Type B pancreatic cell (in vitro differentiated cells): ENCODE results near the gene BAD. TPM values are rescaled to one million over a fixed set of nuclear protein-coding genes. Genes with fewer than 3 reads are reported as not detected.

Experiments
- DNase-seq: peaks from one replicate; pipeline ENCODE4 v3.0.0; 2021; ENCODE audit warnings: mixed read lengths; ENCODE audit not compliant: unreplicated experiment; ENCODE audit errors: extremely low spot score
- H3K27ac Mint-ChIP-seq: 2 replicates; pipeline ENCODE4 v1.8.0; 2021; ENCODE audit warnings: mild to moderate bottlenecking, mixed read lengths
- H3K27me3 Mint-ChIP-seq: 2 replicates; pipeline ENCODE4 v1.8.0; 2021; ENCODE audit warnings: mixed read lengths
- H3K36me3 Mint-ChIP-seq: 2 replicates; pipeline ENCODE4 v1.8.0; 2021; ENCODE audit warnings: mixed read lengths
- H3K4me1 Mint-ChIP-seq: one replicate; pipeline ENCODE4 v1.8.0; 2021; ENCODE audit warnings: mixed read lengths; ENCODE audit not compliant: unreplicated experiment
- H3K4me3 Mint-ChIP-seq: 2 replicates; pipeline ENCODE4 v1.8.0; 2021; ENCODE audit warnings: mild to moderate bottlenecking, mixed read lengths
- H3K9me3 Mint-ChIP-seq: 2 replicates; pipeline ENCODE4 v1.8.0; 2021; ENCODE audit warnings: mixed read lengths
- total RNA-seq: library from RNA; stranded (reverse); gene quantifications from 2 replicates; pipeline ENCODE4 v1.2.1, GENCODE V29; 2021; ENCODE audit warnings: low replicate concordance
- TF ChIP-seq, protein P1 (sequence below): fragments of 200-600 bp; sonication (generic); conservative IDR thresholded peaks from 2 replicates; pipeline ENCODE4 v1.5.0; 2021; ENCODE audit warnings: antibody characterized with exemption, mild to moderate bottlenecking

Gene BAD
- total RNA-seq, 1 donor from 2014 or later, result 48.7 TPM

DNA sequence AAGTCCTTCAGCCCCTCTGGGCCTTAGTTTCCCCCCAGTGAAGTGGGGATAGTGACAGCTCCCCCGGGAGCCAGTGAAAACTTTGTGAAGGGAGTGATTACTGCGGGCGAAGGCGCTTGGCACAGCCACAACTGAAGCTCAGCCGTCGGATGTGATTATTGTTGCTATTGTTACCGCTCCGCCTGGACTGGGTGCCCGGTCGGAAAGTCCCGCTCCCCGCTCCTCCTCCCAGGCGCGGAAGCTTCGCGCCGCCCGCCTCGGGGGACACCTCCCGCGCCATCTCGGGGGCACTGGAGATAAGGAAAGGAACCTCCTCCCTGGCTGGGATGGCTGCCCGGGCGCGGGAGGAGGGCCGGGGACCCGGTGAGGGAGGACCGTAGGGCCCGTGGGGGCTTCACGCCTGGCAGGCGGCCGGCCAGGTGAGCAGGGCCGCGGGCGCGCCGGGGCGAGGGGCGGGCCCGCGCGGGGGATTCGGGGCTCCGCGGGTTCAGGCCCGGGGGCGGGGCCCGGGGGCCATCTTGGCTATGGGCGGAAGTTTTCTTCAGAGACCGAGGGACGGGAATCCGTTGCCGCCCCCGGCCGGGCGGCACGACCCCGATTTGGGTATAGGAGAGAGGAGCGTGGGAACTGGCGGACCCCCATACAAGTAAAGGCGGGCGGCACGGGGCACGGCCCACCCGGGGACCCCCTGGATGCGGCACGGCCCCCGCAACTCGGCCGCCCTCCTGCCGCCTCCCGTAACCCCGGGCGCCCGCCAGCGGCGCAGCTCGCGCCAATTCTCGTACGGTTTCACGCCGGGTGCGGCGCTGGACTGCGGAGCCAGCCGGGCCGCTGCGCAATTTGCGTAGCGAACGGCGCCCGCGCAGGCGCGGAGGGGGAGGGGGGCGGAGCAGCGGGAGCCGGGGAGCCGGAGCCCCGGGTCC is 758 bp upstream of the BAD start, which contains the start of gene GPR137:
GPR137 (plus strand) TSS at position 887 of the 923 bp plus-strand sequence. CDS start 677 bp downstream, outside the sequence.
- Mint-ChIP-seq H3K36me3 (peaks cover 12% of the 10 kb centered on the region), H3K27ac (peak within 1 kb of the TSS; percentile 88), H3K27me3 (peaks cover 14% of the 10 kb centered on the region), H3K4me1 (peaks cover 13% of the 10 kb centered on the region), H3K4me3 (peak within 1 kb of the TSS; percentile 87), H3K9me3 (no peaks in the 10 kb centered on the region)
- DNase-seq, result peak; percentile 93
- TF ChIP-seq, protein P1, sequence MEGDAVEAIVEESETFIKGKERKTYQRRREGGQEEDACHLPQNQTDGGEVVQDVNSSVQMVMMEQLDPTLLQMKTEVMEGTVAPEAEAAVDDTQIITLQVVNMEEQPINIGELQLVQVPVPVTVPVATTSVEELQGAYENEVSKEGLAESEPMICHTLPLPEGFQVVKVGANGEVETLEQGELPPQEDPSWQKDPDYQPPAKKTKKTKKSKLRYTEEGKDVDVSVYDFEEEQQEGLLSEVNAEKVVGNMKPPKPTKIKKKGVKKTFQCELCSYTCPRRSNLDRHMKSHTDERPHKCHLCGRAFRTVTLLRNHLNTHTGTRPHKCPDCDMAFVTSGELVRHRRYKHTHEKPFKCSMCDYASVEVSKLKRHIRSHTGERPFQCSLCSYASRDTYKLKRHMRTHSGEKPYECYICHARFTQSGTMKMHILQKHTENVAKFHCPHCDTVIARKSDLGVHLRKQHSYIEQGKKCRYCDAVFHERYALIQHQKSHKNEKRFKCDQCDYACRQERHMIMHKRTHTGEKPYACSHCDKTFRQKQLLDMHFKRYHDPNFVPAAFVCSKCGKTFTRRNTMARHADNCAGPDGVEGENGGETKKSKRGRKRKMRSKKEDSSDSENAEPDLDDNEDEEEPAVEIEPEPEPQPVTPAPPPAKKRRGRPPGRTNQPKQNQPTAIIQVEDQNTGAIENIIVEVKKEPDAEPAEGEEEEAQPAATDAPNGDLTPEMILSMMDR, result no peak

DNA sequence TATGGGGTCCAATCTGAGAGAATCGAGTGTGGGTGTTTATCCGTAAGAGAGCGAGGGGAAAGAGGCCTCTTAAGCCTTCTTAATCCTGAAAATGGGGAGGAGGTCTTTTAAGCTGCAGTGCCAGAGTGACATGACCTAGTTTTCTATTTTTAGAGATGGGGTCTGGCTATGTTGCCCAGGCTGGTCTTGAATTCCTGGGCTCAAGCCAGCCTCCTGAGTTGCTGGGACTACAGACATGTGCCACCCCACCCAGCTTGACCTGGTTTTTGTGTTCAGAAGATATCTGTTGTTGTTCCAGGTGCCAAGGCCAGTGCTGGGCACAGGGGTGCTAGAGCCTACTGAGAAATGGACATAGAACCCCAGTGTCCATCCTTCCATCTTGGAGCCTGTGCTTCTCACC is 1.4 kb downstream of the BAD start:
- peaks cover 11% of the 10 kb centered on the region for H3K36me3 Mint-ChIP-seq
- peaks cover 13% of the 10 kb centered on the region for H3K4me1 Mint-ChIP-seq
- H3K9me3 Mint-ChIP-seq, result no peaks in the 10 kb centered on the region
- H3K4me3 Mint-ChIP-seq, result peak overlapping the region; percentile 87
- TF ChIP-seq, protein P1, result no peak
- no peaks in the 10 kb centered on the region for H3K27me3 Mint-ChIP-seq
- H3K27ac Mint-ChIP-seq, result peak overlapping the region; percentile 88
- no peak for DNase-seq

DNA sequence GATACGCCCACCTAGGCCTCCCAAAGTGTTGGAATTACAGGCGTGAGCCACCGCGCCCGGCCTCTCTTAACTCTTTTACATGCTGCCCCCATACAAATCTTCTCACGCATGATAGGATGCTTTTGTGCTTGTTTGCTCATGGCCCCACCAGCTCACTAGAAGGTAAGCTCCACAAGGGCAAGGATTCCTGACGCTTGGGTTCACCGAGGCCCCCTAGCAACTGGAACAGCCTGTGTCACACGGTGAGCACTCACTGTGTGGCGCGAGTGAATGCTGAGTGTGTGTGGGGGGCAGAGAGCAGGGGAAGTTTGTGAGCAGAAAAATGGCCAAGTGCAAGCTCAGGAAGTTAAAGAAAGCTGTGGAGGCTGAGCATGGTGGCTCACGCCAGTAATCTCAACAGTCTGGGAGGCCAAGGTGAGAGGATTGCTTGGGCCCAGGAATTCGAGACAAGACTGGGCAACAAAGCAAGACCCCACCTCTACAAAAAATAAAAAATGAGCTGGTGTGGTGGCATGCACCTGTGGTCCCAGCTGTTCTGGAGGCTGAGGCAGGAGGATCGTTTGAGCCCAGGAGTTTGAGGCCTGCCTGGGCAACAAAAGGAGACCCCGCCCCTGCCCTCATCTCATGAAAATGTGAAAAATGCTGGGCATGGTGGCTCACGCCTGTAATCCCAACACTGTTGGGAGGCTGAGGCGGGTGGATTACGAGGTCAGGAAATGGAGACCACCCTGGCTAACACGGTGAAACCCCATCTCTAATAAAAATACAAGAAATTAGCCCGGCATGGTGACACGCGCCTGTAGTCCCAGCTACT is 2.3 kb downstream of the BAD start:
- H3K4me3 Mint-ChIP-seq, result no peak overlapping the region
- TF ChIP-seq, protein P1, result no peak
- H3K4me1 Mint-ChIP-seq, result peaks cover 12% of the 10 kb centered on the region
- H3K9me3 Mint-ChIP-seq, result no peaks in the 10 kb centered on the region
- DNase-seq, result no peak
- peak overlapping the region; percentile 36 for H3K27ac Mint-ChIP-seq
- peaks cover 11% of the 10 kb centered on the region for H3K36me3 Mint-ChIP-seq
- no peaks in the 10 kb centered on the region for H3K27me3 Mint-ChIP-seq

DNA sequence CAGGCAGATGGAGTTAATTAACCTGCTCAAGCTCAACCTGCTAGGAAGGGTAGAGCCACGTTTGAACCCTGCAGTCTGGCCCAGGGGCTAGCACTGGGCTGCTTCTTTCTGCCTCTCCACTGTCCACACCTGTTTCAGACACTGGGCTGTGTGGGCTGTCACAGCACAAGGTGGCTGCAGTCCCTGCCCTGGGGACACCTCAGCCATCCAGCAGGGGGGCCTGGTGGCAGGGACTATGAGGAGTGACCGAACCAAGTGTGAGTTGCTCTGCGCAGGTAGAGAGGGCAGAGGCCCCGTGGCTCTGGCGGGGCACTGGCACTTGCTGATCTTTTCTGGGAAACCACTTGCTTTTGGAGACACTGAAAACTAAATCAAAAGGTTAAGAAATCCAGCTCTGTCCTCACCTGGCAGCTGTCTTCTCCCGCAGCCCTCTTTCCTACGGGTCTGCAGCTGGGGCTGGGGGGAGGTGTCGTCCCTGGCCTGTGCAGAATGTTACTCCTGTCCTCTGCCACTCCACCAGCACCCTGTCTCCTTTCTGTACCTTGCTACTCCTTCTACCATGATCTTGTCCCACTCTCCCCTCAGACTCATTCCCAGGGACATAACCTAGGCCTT is 5.8 kb downstream of the BAD start:
- peaks cover 11% of the 10 kb centered on the region for H3K36me3 Mint-ChIP-seq
- H3K27me3 Mint-ChIP-seq, result no peaks in the 10 kb centered on the region
- no peak for DNase-seq
- no peak overlapping the region for H3K4me3 Mint-ChIP-seq
- TF ChIP-seq, protein P1, result no peak
- peaks cover 4% of the 10 kb centered on the region for H3K4me1 Mint-ChIP-seq
- H3K9me3 Mint-ChIP-seq, result no peaks in the 10 kb centered on the region
- H3K27ac Mint-ChIP-seq, result no peak overlapping the region

DNA sequence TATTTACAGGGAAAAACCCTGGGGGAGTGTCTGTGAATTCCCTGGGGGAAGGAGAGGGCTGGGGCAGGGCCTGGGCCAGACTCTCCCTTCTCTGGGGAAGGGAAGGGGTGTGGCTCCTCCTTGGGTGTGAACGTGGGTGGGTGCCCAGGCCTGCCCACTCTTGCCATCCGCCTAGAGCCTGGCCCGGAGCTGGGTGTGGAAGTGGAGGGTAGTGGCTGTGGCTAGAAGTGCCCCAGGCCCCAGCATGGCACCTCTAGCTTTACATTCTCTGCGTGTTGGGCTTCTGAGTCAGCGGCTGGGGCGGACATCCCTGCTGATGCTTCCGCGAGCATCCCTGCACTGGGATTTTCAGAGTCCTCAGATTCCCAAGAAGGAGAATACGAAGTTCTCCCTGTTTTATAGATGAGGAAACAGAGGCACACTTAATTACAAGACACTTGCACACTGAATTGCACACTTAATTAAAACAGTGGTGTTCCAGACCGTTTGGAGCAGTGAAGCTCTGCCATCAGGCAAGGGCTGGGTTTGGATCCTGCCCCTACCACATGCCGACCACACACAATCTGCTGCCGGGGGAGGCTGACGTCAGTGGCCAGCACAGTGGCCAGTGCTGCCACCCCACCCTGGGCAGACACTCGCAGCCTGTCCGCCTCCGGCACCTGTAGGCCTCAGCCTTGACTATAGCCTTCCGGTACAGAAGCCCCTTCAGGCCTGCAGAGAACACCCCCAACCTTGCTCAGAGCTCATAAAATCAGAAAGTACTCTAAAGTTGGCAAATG is 7.6 kb downstream of the BAD start:
- TF ChIP-seq, protein P1, result no peak
- H3K4me3 Mint-ChIP-seq, result no peak overlapping the region
- H3K36me3 Mint-ChIP-seq, result peaks cover 11% of the 10 kb centered on the region
- no peaks in the 10 kb centered on the region for H3K9me3 Mint-ChIP-seq
- DNase-seq, result peak; percentile 66
- H3K27ac Mint-ChIP-seq, result no peak overlapping the region
- peaks cover 6% of the 10 kb centered on the region for H3K4me1 Mint-ChIP-seq
- no peaks in the 10 kb centered on the region for H3K27me3 Mint-ChIP-seq
